ENCODE data around the gene VWA3B.
A peak's percentile ranks its signal among the peaks of the same experiment; 100 is the strongest.
"Not testable (repeated sequence)": the region's sequence is repeated elsewhere in the genome, so short reads cannot be mapped to it uniquely, and the experiment has no call there.

Gene VWA3B

DNA sequence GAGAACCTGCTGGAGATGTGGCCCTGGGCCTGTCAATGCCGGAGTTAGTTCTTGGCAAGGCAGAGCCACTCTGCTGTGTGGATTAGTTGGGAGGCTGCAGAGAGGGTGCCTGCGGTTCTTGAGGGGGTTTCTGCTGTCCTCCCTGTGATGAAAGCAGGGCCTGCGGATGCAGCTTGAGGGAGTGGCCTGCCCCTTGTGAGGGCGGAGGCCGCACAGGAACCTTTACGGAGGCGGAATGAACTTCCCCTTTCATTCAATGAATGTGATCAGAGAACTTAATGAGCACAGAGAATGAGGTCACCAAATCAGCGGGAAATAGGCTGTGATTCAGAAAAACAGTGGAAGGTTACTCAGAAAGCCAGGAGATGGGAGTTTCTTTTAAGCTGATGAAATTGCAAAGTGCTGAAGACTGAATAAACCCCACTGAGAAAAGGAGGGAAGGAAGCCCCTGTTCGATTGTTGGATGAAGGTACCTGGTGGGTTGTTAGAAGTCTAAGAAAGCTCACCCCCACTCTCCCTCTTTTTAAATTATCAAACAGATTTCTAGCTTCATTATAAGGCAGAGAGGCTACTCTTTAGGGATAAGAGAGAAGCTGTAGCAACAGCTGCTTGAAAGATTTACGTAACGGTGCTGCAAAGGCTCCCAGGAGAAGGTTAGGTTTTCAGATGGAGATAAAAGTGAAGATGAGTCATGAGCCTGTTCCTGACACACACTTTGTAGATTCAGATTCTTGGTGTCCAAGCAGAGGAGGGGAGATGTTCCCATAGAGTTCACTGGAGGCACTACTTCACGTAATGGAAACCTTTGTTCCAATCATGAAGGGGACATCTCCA, 47.4 kb downstream of the VWA3B start:
- DNase-seq, result peak; percentile 30 to 52

DNA sequence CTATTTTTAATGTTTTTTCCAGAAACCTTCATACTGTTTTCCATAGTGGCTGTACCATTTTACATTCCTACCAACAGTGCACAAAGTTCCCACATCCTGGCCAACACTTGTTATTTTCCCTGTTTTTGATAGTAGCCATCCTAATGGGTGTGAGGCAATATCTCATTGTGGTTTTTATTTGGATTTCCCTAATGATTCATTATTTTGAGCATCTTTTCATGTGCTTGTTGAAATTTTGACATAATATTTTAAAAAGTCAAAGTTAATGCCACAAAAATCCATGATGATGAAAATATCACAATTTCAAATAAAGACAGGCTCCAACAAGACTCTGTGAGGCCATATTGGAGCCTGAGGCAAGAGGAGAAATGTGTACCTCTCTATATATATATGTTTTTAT, 50.2 kb downstream of the VWA3B start:
- no peak for DNase-seq

DNA sequence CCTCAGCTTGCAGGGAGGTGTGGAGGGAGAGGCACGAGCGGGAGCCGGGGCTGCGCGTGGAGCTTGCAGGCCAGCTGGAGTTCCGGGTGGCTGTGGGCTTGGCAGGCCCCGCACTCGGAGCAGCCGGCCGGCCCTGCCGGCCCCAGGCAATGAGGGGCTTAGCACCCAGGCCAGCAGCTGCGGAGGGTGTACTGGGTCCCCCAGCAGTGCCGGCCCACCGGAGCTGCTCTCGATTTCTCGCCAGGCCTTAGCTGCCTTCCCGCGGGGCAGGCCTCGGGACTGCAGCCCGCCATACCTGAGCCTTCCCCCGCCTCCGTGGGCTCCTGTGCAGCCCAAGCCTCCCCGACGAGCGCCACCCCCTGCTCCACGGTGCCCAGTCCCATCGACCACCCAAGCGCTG, 52.0 kb downstream of the VWA3B start:
- not testable (repeated sequence) for DNase-seq

DNA sequence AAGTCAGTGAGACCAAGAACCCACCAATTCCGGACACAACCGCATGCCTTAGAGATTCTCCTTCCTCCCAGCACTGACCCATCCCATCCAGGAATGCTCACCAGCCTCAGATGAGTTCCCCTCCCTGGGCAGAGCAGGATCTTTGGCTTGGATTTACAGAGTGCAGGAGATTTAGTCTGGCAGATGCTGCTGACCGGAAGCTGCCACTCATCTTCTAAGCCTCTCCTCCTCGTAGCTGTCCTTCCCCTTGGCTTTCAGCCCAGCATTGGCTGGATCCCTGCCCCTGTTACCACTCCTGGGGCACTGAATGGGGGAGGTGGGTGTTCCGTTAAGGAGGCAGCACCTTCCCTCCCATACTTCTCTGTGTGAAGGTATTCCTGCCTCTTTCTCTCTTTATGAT, 53.2 kb downstream of the VWA3B start:
- no peak for DNase-seq

DNA sequence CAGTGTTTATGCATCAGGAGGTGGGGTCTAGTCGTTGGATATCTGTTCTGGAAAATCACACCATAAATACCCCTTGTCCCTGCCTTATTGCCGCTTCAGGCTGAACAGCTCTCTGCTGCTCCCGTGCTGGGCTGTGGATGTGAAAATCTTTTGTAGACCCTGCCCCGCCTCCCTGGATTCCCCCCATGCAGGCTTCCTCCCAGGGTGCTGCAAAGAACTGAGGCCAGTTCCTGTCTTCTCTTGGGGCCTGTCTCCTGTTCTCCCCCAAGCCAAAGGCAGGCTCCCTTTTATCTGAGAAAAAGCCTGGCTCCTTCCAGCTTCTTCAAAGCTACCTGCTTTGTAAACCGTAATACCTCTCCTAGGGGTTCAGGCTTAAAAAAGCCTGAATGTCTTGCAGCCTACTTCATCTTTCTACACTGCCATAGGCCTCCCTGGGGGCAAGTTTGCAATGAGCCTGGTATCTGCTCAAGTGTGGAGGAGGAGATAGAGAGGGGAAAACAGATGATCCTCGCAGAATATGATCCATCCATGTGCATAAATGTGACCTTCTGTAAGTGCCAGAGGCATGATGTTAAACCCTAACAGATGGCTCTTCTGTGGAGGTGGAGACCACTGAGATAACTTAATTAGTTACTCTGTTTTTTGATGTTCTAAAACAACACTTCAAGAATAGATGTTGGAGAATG, 55.3 kb downstream of the VWA3B start:
- no peak for DNase-seq

DNA sequence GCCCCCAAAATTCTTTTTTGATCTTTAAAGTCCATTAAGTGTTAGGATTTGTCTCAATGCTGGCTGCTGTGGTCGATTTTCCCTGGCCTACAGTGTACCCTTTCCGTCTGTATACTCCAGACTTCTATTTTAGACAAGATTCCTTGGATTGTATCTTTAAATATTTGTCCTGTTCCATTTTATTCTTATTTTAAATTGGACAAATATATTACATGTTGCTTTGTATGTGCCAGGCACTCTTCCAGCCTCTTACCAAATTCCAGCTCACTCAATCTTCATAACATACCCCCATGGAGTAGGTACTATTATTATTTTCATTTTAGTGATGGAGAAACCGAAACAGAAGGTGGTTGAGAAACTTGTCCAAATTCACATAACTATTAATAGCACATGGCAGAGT, 58.1 kb downstream of the VWA3B start:
- DNase-seq, result no peak

DNA sequence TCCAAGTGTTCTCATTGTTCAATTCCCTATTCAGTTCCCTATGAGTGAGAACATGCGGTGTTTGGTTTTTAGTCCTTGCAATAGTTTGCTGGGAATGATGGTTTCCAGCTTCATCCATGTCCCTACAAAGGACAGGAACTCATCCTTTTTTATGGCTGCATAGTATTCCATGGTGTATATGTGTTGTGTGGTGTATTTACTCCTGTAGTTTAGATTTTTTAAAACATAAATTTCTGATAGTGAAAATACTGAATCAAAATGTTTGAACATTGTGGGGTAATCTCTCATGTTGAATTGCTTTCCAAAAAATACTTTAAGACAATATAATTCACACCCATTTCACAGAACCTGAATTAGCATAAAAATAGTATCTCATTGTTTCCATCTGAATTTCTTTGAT, 60.9 kb downstream of the VWA3B start:
- not testable (repeated sequence) for DNase-seq

DNA sequence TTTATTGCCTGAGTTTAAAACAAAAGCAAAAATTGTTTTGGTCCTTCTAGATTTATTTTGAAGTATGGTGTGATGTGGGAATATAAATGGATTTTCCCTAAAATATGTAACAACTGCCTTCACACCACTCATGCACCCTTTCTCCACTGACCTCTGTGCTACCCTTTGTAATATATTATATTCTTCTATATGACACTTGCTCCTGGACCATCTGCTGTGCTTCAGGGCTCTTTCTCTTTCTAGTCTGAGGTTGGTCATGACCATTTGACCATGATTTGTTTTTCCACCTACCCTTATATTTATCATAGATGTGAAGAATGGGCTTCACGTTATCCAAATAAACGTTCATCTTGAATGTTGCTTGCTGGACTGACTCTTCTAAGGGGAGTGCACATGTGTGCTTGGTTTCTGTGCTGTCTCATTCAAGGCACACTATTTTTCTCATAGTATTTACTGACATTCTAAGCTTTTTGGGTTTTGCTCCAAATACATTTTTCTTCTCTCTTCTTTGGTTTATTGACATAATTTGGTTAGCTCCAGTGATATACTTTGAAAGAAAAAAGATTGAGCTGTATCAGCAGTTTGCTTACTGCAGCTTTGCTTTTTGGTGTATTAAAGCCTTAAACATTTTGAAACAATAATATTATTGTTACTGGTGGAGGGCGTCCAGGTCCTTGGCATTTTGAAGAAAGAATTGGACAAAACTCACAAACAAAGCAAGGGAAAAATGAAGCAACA, 61.8 kb downstream of the VWA3B start:
- no peak for DNase-seq

DNA sequence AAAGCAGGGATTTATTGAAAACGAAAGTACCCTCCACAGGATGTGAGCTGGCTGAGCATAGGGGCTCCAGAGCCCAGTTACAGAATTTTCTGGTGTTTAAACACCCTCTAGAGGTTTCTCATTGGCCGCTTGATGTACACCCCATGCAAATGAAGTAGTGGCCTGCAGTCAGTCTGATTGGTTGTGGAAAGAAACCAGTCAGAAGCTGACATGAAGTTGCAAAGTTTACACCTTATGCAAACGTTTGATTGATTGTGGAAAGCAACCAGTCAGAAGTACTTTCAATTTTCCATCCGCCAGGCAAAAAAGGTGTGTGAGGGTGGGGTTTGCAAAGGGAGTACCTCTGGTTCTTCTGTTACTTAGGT, 62.3 kb downstream of the VWA3B start:
- DNase-seq, result no peak

DNA sequence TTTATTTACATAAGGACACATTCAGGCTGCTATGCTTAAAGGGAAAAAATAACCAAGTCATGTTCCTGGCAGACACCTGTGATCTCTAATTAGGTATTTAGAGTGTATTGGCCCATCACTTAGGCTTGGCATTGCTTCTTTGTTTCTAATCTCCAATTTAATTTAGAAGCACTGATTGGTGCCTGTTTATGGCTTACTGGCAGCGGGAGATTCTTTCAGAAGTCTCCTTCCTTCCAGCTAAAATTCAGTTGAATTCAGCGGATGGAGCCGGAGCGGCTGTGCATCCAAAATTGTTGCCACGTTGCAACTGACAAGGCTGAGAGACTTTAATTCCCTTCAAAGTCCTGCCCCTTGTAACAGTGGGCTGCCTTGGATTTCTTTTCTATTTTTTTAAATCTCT, 66.5 kb downstream of the VWA3B start:
- no peak for DNase-seq

DNA sequence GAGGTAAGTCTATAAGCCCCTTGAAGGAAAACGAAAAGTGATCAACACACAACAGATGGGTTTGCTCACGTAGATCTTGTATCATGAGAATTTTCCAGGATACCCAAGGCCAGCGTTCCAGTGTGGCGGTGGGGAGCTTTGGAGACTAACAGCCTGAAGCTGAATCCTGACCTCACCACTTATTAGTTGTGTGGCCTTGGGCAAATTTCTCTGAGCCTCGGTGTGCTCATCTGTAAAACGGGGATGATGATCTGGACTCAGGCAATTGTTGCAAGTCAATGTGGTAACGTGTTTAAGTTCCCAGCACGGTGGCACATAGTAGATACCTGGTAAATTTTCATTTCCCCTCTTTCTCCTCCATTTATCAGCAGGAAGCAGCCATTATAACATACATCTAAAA, 68.3 kb downstream of the VWA3B start:
- no peak for DNase-seq

DNA sequence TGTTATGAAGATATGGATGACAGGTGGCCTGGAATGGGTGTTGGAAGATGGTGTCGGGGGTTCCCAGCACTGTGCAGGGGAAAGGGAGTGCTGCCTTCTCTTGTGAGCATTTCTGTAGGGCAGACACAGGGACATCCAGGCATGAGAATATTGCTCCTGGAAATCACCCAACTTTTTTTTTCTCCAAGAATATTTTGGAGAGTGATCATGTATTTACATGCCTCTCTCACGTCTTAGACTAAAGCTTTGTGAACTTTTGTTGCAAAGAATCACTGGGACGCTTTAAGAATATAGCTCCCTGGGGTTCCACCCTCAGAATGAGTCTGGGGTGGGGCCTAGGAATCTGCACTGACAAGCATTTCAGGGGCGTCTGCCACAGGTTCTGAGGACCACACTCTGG, 68.7 kb downstream of the VWA3B start:
- no peak for DNase-seq

DNA sequence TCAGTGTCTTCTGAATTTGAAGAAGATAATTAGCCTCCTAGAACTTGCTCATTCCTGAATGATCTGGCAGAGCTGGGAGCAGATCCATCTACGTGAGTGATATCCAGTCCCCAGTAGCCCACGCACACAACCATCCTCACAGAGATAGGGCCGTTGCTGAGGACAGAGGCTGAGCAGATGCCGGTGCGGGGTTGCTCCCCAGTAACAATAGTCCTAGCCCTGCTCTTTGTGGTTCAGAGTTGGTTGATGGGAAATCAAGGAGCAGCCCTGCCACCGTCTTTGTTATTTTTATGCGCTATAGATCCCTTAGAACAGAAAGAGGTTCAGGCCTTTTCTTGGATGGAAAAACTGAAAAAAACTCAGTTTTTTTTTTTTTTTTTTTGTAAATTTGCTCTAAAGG, 69.3 kb downstream of the VWA3B start:
- DNase-seq, result no peak

DNA sequence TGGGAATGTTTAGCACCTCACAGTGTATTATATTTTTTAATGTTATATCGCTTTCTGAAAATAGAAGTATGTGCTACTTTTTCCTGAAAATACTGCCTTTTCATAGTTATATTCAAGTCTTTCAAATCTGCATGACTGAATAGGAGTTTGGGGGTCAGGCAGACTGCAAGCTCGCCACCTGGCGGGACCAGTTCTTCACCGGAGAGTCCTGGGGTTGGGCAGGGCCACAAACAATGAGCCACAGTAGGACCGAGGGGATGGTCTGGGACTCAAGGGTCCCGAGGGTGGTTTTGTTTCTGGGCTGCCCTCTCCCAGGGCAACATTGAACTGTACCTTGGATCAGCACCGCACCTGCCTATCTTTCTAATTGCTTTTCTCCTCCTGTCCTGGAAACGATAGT, 70.6 kb downstream of the VWA3B start:
- no peak for DNase-seq

DNA sequence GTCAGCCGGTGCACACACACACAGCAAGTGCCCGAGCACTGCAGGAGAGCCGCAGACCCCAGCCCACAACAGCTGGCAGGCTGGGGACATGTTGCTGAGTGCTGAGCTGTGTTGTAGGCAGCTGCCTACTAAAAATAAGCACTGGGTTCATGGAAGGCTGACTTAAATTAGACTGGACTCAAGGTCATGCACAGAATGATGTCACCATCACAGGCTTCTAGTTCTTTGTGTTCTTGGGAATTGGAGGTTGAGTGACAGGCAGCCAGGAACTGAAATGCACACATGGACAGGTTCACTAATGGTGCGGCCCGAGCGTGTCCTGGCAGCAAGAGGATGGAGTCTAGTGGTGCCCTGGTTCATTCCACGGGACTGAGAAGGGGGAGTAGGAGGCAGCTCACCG, 71.3 kb downstream of the VWA3B start:
- no peak for DNase-seq

DNA sequence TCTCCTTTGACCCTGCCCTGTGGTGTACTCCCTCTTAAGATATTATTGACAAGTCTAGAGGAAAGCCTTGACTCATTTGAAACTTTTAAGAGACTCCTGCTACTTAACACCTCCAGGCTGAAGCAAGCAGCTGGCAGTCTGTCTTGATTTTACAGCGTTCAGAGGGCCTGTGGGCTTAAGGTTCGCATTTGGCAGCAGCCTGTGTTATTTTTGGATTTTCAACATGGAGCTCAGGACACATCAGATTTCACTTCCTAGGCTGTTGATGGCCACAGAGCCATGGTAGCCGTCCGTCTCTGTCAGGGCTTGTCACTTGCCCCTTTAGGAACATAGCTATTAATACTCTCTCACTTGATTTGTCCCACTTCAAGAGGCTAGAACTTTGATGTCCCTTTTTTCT, 73.6 kb downstream of the VWA3B start:
- DNase-seq, result no peak

DNA sequence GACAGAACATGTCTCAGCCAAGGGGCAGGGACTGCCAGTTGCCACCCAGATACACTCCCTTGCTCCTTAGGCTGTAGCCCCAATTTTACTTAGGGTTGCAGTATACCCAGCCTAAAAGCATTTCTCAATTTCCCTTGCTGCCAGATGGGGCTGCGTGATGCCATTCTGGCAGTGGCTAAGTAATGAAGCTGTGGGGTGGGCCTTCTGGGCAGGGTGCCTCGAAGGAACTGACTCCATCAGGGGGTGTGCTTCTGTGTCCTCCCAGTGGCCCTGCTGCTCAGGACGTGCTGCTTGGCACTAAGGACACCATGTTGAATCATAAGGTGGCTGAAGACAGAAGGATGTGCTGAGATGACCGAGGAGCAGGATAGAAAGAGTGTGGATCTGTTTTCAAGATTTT, 74.2 kb downstream of the VWA3B start:
- no peak for DNase-seq

DNA sequence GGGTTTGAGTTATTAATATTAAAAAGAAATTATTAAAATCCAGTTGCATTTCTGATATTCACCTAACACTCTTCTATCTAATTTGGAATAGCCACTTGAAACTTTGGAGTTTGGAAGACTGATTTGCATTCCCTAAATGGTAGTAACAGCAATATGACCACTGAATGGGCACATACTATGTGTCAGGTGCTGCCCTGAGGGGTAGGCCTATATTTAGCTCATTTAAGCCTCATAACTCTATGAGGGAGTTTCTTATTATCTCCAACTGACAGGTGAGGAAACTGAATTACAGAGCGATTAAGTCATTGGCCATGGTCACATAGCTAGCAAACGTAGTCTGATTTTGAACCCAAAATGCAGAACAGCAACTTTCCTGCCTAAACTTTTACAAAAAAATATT, 77.3 kb downstream of the VWA3B start:
- no peak for DNase-seq

DNA sequence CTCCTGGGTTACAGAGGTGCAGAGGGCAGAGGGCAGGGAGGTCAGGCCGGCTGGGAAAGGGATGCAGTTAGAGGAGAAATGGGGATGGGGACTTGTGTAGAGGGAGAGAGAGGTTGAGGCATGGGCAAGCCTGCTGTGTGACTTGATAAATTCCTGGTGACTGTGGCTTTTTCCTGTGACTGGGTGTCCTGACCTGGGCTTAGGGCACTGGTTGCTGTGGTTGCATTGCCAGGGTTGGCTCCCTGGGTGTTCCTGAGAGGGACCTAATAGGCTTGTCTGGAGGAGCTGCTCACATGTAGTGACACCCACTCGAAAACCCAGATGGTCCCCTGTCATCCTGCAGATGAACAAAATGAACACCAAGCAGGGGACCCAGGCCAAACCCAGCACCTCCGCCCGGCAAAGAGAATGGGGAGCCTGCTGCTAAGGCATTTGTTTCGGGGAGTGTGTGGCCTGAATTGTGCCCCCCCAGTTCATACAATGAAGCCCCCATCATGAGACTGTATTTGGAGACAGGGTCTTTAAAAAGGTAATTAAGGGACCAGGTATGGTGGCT, 78.6 kb downstream of the VWA3B start:
- DNase-seq, result no peak

DNA sequence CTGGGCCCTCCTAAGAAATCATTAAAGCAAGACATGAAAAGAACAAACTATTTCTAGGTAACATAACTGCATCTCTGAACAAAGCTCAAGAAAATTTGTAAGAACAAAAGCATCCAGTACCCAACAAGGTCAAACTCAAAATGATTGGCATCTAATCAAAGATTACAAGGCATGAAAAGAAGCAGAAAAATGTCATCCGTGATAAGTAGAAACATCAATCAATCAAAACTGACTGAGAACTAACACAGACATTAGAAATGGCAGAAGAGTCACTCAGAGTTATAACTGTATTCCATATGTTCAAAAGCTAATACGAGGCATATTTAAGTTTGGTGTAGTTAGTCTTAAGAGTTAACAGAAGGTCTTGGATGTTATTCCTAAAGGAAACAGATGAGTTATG, 80.9 kb downstream of the VWA3B start:
- DNase-seq, result no peak

DNA sequence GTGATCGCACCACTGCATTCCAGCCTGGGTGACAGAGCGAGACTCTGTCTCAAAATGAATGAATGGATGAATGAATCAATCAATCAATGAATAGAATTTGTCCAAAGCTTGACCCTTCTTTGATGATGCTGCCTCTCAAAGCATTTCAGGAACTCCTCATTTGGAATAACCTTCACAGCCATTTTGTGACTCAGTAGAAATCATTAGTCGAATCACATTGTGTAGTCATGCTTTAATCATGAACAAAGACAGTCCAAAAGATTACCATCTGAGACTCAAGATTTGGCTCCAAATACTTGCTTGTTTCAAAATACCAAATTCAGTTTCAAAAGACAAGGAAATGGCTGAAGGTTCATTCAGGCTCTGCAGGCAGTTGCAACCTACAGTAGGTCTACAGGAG, 83.1 kb downstream of the VWA3B start:
- DNase-seq, result no peak

DNA sequence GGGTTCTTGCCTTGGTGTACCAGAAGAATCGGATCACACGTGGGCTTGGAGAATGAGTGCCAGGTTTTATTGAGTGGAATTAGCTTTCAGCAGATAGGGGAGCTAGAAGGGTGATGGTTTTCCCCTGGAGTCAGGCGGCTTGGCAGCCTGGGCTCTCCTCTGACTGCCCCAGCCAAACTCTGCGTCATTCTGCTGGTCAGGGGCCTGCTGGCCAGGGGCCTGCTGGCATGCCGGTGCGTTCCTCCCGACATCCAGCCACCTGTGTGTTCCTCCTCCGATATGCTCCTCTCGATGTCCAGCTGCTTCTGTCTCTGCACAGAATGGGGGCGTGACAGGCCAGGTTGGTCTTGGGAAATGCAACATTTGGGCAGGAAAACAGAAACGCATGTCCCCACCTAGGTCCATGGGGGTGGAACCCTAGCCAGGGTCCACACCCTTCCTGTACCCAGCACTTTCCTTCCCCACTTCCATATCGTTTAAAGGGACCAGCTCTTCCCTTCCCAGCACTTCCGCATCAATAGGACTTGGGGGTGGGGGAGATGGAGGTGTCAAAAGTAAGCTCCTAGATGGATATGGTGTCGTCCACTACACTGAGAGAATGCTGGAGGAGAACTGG, 85.3 kb downstream of the VWA3B start:
- DNase-seq, result no peak

DNA sequence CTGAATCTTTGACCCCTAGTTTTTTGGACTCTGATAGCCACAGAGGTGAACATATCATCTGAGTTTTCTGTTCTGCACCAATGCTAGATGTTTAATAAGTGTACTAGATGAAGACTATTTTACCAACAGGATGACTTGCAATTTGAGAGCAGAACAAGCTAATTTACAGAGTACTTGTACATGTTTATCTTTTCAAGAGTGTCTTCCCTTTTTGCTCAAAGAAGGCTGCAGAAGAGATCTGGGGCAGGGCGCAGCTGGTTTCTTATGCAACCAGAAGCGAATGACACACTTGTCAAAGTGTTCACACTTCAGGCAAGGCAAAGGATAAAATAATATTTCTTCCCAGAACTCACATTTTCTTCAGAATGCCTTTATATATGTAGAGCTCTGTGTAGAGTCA, 86.0 kb downstream of the VWA3B start:
- DNase-seq, result no peak

Measured in stimulated activated CD4-positive, alpha-beta T cell treated with anti-CD3 and anti-CD28 coated beads, Interleukin-2, amount 100 ng/mL, for 24 hours (primary cell).